CD8-positive, alpha-beta memory T cell (primary cell): ENCODE measurements around the gene C4orf54. TPM values are rescaled to one million over a fixed set of nuclear protein-coding genes. Genes with fewer than 3 reads are reported as not detected.

Source experiments
- CTCF ChIA-PET: fragments of 350-600 bp; sonication (Branson Sonifier 250); formaldehyde crosslinking; loops from one replicate; lab custom pipeline; 2021; ENCODE audit warnings: antibody characterized with exemption; lab: Charles Lee
- POLR2A ChIA-PET: fragments of 350-600 bp; sonication (Branson Sonifier 250); formaldehyde crosslinking; loops from one replicate; lab custom pipeline; 2021; ENCODE audit warnings: antibody characterized with exemption; lab: Charles Lee
- DNase-seq, 5 donors: peaks; one replicate each; pipeline versions ENCODE4 v3.0.0 to v3.0.0-alpha.2; 2020 to 2022; ENCODE audit warnings: mixed read lengths in 1 of 5
- H3K27ac ChIP-seq: one replicate; pipeline ENCODE4 v1.7.0; 2013; ENCODE audit warnings: low read depth, mild to moderate bottlenecking, low read length, moderate library complexity
- H3K27me3 ChIP-seq: 2 replicates; pipeline ENCODE4 v1.7.0; 2013; ENCODE audit warnings: low read length, mild to moderate bottlenecking; ENCODE audit not compliant: insufficient read depth, poor library complexity, severe bottlenecking
- H3K36me3 ChIP-seq: 2 replicates; pipeline ENCODE4 v1.7.0; 2013; ENCODE audit warnings: mild to moderate bottlenecking, low read length, moderate library complexity; ENCODE audit not compliant: insufficient read depth
- H3K4me1 ChIP-seq: 2 replicates; pipeline ENCODE4 v1.7.0; 2013; ENCODE audit warnings: mild to moderate bottlenecking, low read length, moderate library complexity; ENCODE audit not compliant: insufficient read depth
- H3K4me3 ChIP-seq: 2 replicates; pipeline ENCODE4 v1.7.0; 2013; ENCODE audit warnings: mild to moderate bottlenecking, low read length
- H3K9me3 ChIP-seq: 2 replicates; pipeline ENCODE4 v1.7.0; 2013; ENCODE audit warnings: mild to moderate bottlenecking, low read length
- H3K27ac Mint-ChIP-seq, 8 donors: one replicate each; pipeline ENCODE4 v1.8.0; 2020 to 2021; ENCODE audit warnings: mixed read lengths in 8 of 8, mild to moderate bottlenecking in 6 of 8, inconsistent platforms in 3 of 8, moderate library complexity in 3 of 8
- H3K27me3 Mint-ChIP-seq, 2 donors: one replicate each; pipeline ENCODE4 v1.8.0; 2020 to 2021; ENCODE audit warnings: mixed read lengths in 2 of 2, mild to moderate bottlenecking in 1 of 2, moderate library complexity in 1 of 2
- H3K36me3 Mint-ChIP-seq, 3 donors: one replicate each; pipeline ENCODE4 v1.8.0; 2020 to 2021; ENCODE audit warnings: mixed read lengths in 3 of 3, inconsistent platforms in 1 of 3, mild to moderate bottlenecking in 1 of 3
- H3K4me1 Mint-ChIP-seq, 3 donors: one replicate each; pipeline ENCODE4 v1.8.0; 2020 to 2021; ENCODE audit warnings: mixed read lengths in 3 of 3, inconsistent platforms in 1 of 3, mild to moderate bottlenecking in 1 of 3
- H3K4me3 Mint-ChIP-seq, 7 donors: one replicate each; pipeline ENCODE4 v1.8.0; 2020 to 2021; ENCODE audit warnings: mixed read lengths in 7 of 7, mild to moderate bottlenecking in 6 of 7, moderate library complexity in 4 of 7, inconsistent platforms in 2 of 7
- H3K9me3 Mint-ChIP-seq, 5 donors: one replicate each; pipeline ENCODE4 v1.8.0; 2020 to 2022; ENCODE audit warnings: mixed read lengths in 5 of 5, mild to moderate bottlenecking in 3 of 5, moderate library complexity in 2 of 5, inconsistent platforms in 1 of 5
- polyA plus RNA-seq: library from polyadenylated mRNA; unstranded; fragments of 300-500 nt; fragmentation: Illumina TruSeq; gene quantifications from one replicate; pipeline ENCODE4 v1.2.3, GENCODE V29; 2021
- total RNA-seq, 2 experiments: library from RNA; stranded (reverse); gene quantifications; one replicate each; pipeline ENCODE4 v1.2.3, GENCODE V29; 2021

Gene C4orf54
- total and polyA plus RNA-seq, 3 experiments from 2014 or later: not detected

DNA sequence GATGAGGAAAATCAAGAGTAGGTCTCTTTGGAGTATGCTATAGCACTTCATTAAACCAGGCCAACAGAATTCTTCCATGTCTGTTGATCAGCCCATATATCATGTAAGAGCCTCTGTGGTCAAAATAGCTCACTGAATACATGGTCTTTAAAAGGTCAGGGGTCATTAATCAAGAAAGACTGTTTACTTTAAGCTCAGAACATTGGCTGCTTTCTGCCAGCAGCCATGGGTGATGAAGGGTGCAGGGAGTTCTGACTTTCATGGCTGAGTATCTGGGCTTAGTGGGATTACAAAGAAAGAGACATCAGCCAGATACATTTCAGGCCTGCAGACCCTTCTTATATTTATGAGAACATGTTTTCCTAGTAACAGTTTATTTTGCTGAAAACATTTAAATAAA is 7.1 kb upstream of the C4orf54 start:
- H3K27me3 ChIP-seq: no peaks in the 10 kb centered on the region
- peaks cover 10 to 50% of the 10 kb centered on the region in 2 donors for H3K27me3 Mint-ChIP-seq
- no peak overlapping the region for H3K27ac ChIP-seq
- no peak overlapping the region for H3K27ac Mint-ChIP-seq
- H3K36me3 Mint-ChIP-seq: peaks cover 0 to 3% (median 0%) of the 10 kb centered on the region in 3 donors
- H3K4me3 ChIP-seq: no peak overlapping the region
- ChIA-PET CTCF (no interaction called here), POLR2A (no interaction called here)
- H3K4me3 Mint-ChIP-seq: no peak overlapping the region
- no peaks in the 10 kb centered on the region for H3K36me3 ChIP-seq
- peaks cover 0 to 3% (median 0%) of the 10 kb centered on the region in 5 donors for H3K9me3 Mint-ChIP-seq
- DNase-seq: no peak
- H3K4me1 Mint-ChIP-seq: no peaks in the 10 kb centered on the region
- H3K9me3 ChIP-seq: no peaks in the 10 kb centered on the region
- no peaks in the 10 kb centered on the region for H3K4me1 ChIP-seq

DNA sequence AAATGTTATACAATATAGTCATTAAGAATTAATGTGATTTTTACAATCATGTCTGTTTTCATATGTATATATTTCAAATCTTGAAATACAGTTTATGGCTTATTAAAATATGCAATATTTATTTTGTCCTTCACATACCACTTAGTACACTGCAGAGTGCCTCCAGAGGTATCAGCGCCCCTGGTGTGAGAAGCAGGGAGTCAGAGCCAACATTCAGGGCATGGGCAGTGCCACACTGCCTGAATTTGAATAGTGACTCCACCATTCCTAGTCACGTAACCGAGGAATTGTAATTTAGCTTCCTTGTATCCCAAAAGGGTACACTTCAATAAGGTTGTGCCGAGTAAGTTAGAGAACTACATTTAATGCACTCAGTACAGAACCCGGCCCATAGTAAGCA is 4.3 kb upstream of the C4orf54 start:
- Histone ChIP-seq H3K27ac (no peak overlapping the region), H3K4me3 (no peak overlapping the region), H3K27me3 (no peaks in the 10 kb centered on the region), H3K9me3 (no peaks in the 10 kb centered on the region), H3K36me3 (no peaks in the 10 kb centered on the region), H3K4me1 (no peaks in the 10 kb centered on the region)
- ChIA-PET POLR2A (no interaction called here), CTCF (no interaction called here)
- no peaks in the 10 kb centered on the region for H3K9me3 Mint-ChIP-seq
- no peak for DNase-seq
- H3K27ac Mint-ChIP-seq: no peak overlapping the region
- H3K4me3 Mint-ChIP-seq: no peak overlapping the region
- H3K27me3 Mint-ChIP-seq: peaks cover 10 to 34% of the 10 kb centered on the region in 2 donors
- H3K4me1 Mint-ChIP-seq: no peaks in the 10 kb centered on the region
- no peaks in the 10 kb centered on the region for H3K36me3 Mint-ChIP-seq

DNA sequence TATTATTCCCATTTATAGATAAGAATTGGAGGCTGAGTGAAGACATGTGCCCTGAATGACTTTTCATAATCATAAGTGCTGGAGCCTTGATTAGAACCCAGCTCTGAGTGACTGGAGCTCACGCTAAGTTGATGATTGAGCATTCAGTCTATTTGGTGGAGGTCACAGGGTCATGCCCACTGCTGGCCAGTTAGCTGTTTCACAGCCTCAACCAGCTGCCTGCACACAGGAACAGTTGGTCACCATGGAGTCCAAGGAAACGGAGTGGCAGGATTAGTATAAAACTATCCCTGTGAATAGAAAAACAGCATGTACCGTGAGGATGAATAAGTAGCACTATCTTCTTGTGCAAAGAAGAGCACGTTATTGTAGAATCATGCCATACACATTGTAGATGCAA is 1.0 kb upstream of the C4orf54 start:
- Mint-ChIP-seq H3K27ac (no peak overlapping the region), H3K36me3 (no peaks in the 10 kb centered on the region), H3K4me3 (no peak overlapping the region), H3K9me3 (no peaks in the 10 kb centered on the region), H3K27me3 (peaks cover 11 to 17% of the 10 kb centered on the region in 2 donors), H3K4me1 (no peaks in the 10 kb centered on the region)
- Histone ChIP-seq H3K27ac (no peak overlapping the region), H3K27me3 (no peaks in the 10 kb centered on the region), H3K4me1 (no peaks in the 10 kb centered on the region), H3K4me3 (no peak overlapping the region), H3K36me3 (no peaks in the 10 kb centered on the region), H3K9me3 (no peaks in the 10 kb centered on the region)
- CTCF ChIA-PET: no interaction called here
- POLR2A ChIA-PET: no interaction called here
- no peak for DNase-seq

DNA sequence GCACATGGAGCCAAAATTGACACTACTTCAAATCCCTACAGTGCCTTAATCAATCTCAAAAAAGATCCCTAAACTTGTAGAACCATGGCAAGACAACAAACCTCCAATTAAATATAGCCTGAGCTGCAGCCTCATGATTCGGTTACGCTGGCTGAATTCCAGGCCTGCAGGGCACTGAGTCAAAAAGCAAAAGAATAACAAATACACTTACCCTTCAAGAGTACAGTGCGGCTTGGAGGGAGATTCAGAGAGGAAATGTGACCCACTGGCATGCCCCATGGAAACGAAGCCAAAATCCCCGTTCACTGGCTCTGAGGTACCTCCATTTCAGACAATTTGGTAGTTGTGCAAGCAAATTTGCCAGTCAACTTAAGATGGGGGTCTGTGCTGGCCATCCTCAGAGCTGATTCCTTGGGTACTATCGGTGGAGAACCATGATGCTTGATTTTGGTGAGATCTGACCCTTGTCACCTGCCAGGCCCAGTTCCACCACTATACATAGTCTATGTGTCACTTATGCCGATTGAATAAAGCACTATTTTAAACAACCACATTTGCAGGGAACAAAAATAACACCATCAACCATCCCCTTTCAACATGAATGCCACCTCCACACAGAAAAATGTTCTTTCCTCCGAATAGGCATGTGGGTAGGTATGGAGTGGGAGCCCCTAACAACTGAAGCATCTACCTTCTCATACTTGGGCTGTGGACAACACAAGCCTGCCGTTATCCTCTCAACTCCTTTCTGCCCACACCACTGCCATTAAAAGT is 2.1 kb downstream of the C4orf54 start:
- H3K27me3 ChIP-seq: no peaks in the 10 kb centered on the region
- no peak overlapping the region for H3K4me3 Mint-ChIP-seq
- H3K4me3 ChIP-seq: no peak overlapping the region
- no peak for DNase-seq
- no peak overlapping the region for H3K27ac ChIP-seq
- H3K4me1 ChIP-seq: no peaks in the 10 kb centered on the region
- no peaks in the 10 kb centered on the region for H3K36me3 Mint-ChIP-seq
- H3K9me3 Mint-ChIP-seq: no peaks in the 10 kb centered on the region
- ChIA-PET CTCF (no interaction called here), POLR2A (no interaction called here)
- peaks cover 0 to 5% of the 10 kb centered on the region in 2 donors for H3K27me3 Mint-ChIP-seq
- H3K9me3 ChIP-seq: no peaks in the 10 kb centered on the region
- H3K4me1 Mint-ChIP-seq: no peaks in the 10 kb centered on the region
- H3K36me3 ChIP-seq: no peaks in the 10 kb centered on the region
- no peak overlapping the region for H3K27ac Mint-ChIP-seq

DNA sequence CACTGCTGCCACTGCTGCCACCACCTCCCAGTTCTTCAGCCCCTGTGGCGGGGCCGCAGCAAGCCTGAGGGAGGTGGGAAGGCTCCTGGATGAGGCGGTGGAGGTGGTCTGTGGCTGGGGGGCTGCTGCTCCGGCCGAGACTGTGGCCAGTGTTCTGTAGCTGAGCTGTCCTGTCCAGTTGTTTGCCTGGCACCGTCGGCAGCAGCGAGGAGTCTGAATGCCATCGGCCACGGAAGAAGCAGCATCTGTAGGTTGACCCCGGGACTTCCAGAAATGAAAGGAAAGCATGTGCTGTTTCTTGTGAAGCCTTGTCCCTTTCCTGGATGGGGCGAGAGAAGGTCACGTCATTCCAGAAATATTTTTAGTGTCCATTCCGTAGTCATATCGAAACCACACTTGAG is 3.3 kb downstream of the C4orf54 start:
- Mint-ChIP-seq H3K27me3 (peaks cover 0 to 5% of the 10 kb centered on the region in 2 donors), H3K27ac (no peak overlapping the region), H3K4me1 (no peaks in the 10 kb centered on the region), H3K4me3 (no peak overlapping the region), H3K36me3 (no peaks in the 10 kb centered on the region), H3K9me3 (no peaks in the 10 kb centered on the region)
- H3K4me1 ChIP-seq: no peaks in the 10 kb centered on the region
- no peak overlapping the region for H3K27ac ChIP-seq
- no peak for DNase-seq
- H3K27me3 ChIP-seq: no peaks in the 10 kb centered on the region
- H3K4me3 ChIP-seq: no peak overlapping the region
- no peaks in the 10 kb centered on the region for H3K36me3 ChIP-seq
- ChIA-PET POLR2A (no interaction called here), CTCF (no interaction called here)
- H3K9me3 ChIP-seq: no peaks in the 10 kb centered on the region

DNA sequence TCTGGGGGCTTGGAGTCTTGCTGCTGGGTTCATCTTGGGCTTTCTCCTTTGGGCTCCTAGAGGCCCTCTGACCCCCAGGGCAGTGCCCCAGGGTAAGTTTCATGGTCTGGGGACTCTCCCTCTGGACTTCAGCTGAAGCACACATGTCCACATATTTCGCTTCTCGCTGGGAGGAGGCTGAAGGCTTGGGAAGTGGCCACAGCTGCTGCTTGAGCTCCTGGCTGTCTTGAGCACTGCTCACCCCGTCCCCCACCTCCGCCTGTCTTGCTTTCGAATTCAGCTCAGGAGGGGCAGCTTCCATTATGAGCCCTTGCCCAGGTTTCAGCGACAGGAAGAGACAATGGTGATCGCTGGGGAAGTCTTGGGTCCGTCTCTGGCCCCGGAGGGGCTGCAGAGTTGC is 3.7 kb downstream of the C4orf54 start:
- ChIA-PET POLR2A (no interaction called here), CTCF (no interaction called here)
- H3K27me3 Mint-ChIP-seq: peaks cover 0 to 5% of the 10 kb centered on the region in 2 donors
- no peak overlapping the region for H3K4me3 ChIP-seq
- no peaks in the 10 kb centered on the region for H3K27me3 ChIP-seq
- no peaks in the 10 kb centered on the region for H3K9me3 ChIP-seq
- no peaks in the 10 kb centered on the region for H3K4me1 ChIP-seq
- H3K36me3 Mint-ChIP-seq: no peaks in the 10 kb centered on the region
- H3K4me1 Mint-ChIP-seq: no peaks in the 10 kb centered on the region
- H3K4me3 Mint-ChIP-seq: no peak overlapping the region
- DNase-seq: no peak
- no peaks in the 10 kb centered on the region for H3K9me3 Mint-ChIP-seq
- no peaks in the 10 kb centered on the region for H3K36me3 ChIP-seq
- H3K27ac ChIP-seq: no peak overlapping the region
- H3K27ac Mint-ChIP-seq: no peak overlapping the region

DNA sequence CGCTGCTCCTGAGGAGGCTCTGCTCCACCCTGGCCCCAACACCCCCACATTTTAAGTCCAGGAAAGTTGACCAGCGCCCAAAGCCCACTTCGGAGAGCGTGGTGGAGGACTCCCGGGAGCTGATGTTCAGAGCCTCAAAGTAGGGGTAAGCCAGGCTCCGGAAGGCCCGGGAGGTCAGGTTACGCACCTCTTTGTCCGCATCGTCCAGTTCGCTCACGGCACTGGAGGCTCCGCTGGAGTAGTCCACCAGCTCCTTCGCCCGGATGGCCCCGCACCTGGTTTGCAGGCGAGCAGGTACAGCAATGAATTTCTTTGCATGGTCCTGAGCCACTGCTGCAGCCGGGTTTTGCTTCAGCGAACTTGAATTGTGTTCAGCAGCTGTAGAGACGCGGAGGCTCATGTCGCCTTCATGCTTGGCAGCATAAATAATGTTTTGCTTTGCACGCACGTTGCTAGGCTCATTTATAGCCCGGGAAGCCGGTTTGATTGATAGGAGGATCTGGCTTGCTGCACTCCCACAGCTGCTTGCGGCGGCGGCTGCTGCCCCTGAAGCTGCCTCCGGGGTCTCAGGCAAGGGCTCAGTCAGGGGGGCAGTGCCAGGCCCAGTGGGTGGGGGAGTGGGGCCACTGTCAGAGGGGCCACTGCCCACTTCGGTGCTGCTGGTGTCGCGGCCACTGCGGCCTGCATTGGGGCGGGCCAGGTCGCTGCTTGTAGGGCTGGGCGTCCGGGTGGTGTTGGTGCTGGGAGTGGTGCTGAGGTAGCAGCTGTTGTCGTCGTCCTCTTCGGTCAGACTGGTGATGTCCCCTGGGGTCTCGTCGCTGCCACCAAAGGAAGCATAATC is 4.8 kb downstream of the C4orf54 start:
- H3K4me3 Mint-ChIP-seq: no peak overlapping the region
- H3K36me3 ChIP-seq: no peaks in the 10 kb centered on the region
- POLR2A ChIA-PET: no interaction called here
- no peak overlapping the region for H3K4me3 ChIP-seq
- H3K9me3 Mint-ChIP-seq: no peaks in the 10 kb centered on the region
- H3K27me3 Mint-ChIP-seq: peaks cover 0 to 5% of the 10 kb centered on the region in 2 donors
- no peak overlapping the region for H3K27ac ChIP-seq
- no peak for DNase-seq
- H3K4me1 Mint-ChIP-seq: no peaks in the 10 kb centered on the region
- H3K27me3 ChIP-seq: no peaks in the 10 kb centered on the region
- no peaks in the 10 kb centered on the region for H3K4me1 ChIP-seq
- H3K36me3 Mint-ChIP-seq: no peaks in the 10 kb centered on the region
- CTCF ChIA-PET: no interaction called here
- no peak overlapping the region for H3K27ac Mint-ChIP-seq
- H3K9me3 ChIP-seq: no peaks in the 10 kb centered on the region

DNA sequence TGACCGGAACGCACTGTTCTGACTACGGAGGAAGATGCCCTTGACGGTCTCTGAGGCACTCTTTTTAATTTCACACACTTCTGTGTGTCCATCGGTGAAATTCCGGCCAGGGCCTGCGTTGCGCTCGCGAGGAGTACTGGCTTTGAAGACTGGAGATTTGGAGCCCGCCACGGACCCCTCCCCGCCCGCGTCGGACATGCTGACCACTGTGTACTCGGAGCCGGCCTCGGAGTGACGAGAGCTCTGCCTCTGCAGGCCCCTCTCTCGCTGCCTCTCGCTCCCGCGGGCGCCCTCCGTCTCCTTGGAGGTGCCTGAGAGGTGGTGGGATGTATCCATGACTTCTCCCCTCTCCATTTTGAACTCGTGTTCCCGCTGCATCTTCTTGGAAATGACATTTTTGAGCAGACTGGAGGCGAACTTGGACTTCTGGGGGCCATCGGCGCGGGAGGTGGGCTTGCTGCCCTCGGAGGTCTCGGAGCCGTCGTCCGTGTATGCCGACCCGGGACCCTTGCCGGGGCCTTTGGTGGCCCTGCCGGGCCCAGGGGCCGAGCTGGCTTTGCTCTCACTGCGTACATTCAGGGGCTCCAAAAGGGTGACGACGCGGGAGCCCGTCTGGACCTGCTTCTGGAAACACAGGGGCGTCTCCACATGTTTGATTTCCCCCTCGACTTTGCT is 5.7 kb downstream of the C4orf54 start:
- Mint-ChIP-seq H3K4me1 (no peaks in the 10 kb centered on the region), H3K4me3 (no peak overlapping the region), H3K9me3 (no peaks in the 10 kb centered on the region), H3K27me3 (peaks cover 0 to 5% of the 10 kb centered on the region in 2 donors), H3K36me3 (no peaks in the 10 kb centered on the region), H3K27ac (no peak overlapping the region)
- ChIA-PET POLR2A (no interaction called here), CTCF (no interaction called here)
- Histone ChIP-seq H3K27me3 (no peaks in the 10 kb centered on the region), H3K36me3 (no peaks in the 10 kb centered on the region), H3K4me3 (no peak overlapping the region), H3K4me1 (no peaks in the 10 kb centered on the region), H3K27ac (no peak overlapping the region), H3K9me3 (no peaks in the 10 kb centered on the region)
- no peak for DNase-seq
